Ascending aorta (tissue), 2 donors: ENCODE data around the gene NOD2. TPM values are rescaled to one million over a fixed set of nuclear protein-coding genes. Genes with fewer than 3 reads are reported as not detected.

Experiments used
- DNase-seq, 2 donors: peaks; one replicate each; pipeline ENCODE4 v3.0.0-alpha.2; 2019; ENCODE audit warnings: low spot score in 2 of 2
- H3K27ac ChIP-seq, 2 donors: fragments of 200-600 bp; sonication (generic); one replicate each; pipeline ENCODE4 v1.5.1; 2016 to 2017; ENCODE audit warnings: mild to moderate bottlenecking in 1 of 2
- H3K27me3 ChIP-seq: fragments of 200-600 bp; sonication (generic); one replicate; pipeline ENCODE4 v1.5.1; 2017
- H3K36me3 ChIP-seq, 2 donors: fragments of 200-600 bp; sonication (generic); one replicate each; pipeline ENCODE4 v1.5.1; 2016
- H3K4me1 ChIP-seq, 2 donors: fragments of 200-600 bp; sonication (generic); one replicate each; pipeline ENCODE4 v1.5.1; 2016 to 2017; ENCODE audit warnings: mild to moderate bottlenecking in 1 of 2
- H3K4me3 ChIP-seq, 2 donors: fragments of 200-600 bp; sonication (generic); one replicate each; pipeline ENCODE4 v1.5.1; 2016 to 2017; ENCODE audit warnings: mild to moderate bottlenecking in 1 of 2
- H3K9me3 ChIP-seq, 2 donors: fragments of 200-600 bp; sonication (generic); one replicate each; pipeline ENCODE4 v1.5.1; 2016
- intact Hi-C: fragments of 100-400 bp; cut with DNase I; formaldehyde crosslinking; loops from one replicate; pipeline ENCODE4 v1.15.1; 2023
- total RNA-seq: library from RNA; depleted of rRNA; stranded (reverse); fragments of >200 nt; gene quantifications from one replicate; pipeline ENCODE4 v1.1.0, GENCODE V29; 2016
- TF ChIP-seq, protein P1 (sequence below), 3 experiments: fragments of 200-600 bp in 2 of 3; fragments of 450-650 bp in 1 of 3; sonication (generic) in 2 of 3; IDR thresholded peaks; one replicate each; pipeline ENCODE4 v1.5.1; 2016 to 2019; ENCODE audit warnings: antibody characterized with exemption in 3 of 3, mild to moderate bottlenecking in 1 of 3, moderate library complexity in 1 of 3

Gene NOD2
- total RNA-seq, 1 donor from 2014 or later, result 3.8 TPM

DNA sequence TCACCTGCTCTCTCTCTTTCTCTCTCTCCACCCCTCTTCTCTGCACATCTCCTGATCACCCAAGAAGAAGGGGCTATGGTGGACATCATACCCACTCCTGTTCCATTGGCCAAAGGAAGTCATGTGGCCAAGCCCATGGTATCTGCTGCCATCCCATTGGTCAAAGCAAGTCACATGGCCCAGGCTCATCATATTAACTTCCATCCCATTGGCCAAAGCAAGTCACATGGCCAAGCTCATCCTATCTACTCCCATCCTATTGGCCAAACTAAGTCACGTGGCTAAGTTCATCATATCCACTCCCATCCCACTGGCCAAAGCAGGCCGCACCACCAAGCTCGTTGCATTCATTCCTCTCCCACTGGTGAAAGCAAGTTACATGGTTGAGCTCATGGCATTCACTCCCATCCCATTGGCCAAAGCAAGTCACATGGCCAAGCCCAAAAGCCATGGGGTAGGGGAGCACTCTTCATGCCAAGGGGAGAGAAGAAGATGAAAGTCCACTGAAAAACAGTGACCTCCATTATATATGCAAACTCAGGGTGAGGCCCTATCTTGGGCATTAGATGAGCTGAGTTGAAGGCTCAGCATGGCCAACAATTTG lies 41.5 kb upstream of the NOD2 start:
- no peaks in the 10 kb centered on the region for H3K4me1 ChIP-seq
- H3K36me3 ChIP-seq, result peaks cover 8 to 29% of the 10 kb centered on the region in 2 donors
- intact Hi-C loops, result no loop called here
- no peaks in the 10 kb centered on the region for H3K9me3 ChIP-seq
- H3K27me3 ChIP-seq, result no peaks in the 10 kb centered on the region
- H3K4me3 ChIP-seq, result no peak overlapping the region
- TF ChIP-seq, protein P1, sequence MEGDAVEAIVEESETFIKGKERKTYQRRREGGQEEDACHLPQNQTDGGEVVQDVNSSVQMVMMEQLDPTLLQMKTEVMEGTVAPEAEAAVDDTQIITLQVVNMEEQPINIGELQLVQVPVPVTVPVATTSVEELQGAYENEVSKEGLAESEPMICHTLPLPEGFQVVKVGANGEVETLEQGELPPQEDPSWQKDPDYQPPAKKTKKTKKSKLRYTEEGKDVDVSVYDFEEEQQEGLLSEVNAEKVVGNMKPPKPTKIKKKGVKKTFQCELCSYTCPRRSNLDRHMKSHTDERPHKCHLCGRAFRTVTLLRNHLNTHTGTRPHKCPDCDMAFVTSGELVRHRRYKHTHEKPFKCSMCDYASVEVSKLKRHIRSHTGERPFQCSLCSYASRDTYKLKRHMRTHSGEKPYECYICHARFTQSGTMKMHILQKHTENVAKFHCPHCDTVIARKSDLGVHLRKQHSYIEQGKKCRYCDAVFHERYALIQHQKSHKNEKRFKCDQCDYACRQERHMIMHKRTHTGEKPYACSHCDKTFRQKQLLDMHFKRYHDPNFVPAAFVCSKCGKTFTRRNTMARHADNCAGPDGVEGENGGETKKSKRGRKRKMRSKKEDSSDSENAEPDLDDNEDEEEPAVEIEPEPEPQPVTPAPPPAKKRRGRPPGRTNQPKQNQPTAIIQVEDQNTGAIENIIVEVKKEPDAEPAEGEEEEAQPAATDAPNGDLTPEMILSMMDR (IDR thresholded peaks at IDR 0.05), result no peak
- DNase-seq, result no peak
- H3K27ac ChIP-seq, result no peak overlapping the region

GRCh38 chr16:50652836-50653425 lies 40.5 kb upstream of the NOD2 start:
- intact Hi-C loops, result no loop called here
- Histone ChIP-seq H3K27me3 (no peaks in the 10 kb centered on the region), H3K4me3 (no peak overlapping the region), H3K36me3 (peaks cover 8 to 19% of the 10 kb centered on the region in 2 donors), H3K9me3 (no peaks in the 10 kb centered on the region), H3K4me1 (no peaks in the 10 kb centered on the region), H3K27ac (no peak overlapping the region)
- no peak for DNase-seq
- TF ChIP-seq, protein P1 (IDR thresholded peaks at IDR 0.05), result no peak

GRCh38 chr16:50653633-50654519 lies 39.5 kb upstream of the NOD2 start:
- no peaks in the 10 kb centered on the region for H3K4me1 ChIP-seq
- no peak overlapping the region for H3K4me3 ChIP-seq
- no peaks in the 10 kb centered on the region for H3K9me3 ChIP-seq
- intact Hi-C loops, result no loop called here
- H3K27ac ChIP-seq, result no peak overlapping the region
- H3K36me3 ChIP-seq, result peaks cover 3 to 9% of the 10 kb centered on the region in 2 donors
- TF ChIP-seq, protein P1 (IDR thresholded peaks at IDR 0.05), result no peak
- H3K27me3 ChIP-seq, result no peaks in the 10 kb centered on the region
- DNase-seq, result no peak

- peaks cover 0 to 3% of the 10 kb centered on the region in 2 donors for H3K36me3 ChIP-seq
- no peaks in the 10 kb centered on the region for H3K9me3 ChIP-seq
- no peak for DNase-seq
- no peak overlapping the region for H3K27ac ChIP-seq
- intact Hi-C loops, result no loop called here
- TF ChIP-seq, protein P1 (IDR thresholded peaks at IDR 0.05), result no peak
- no peak overlapping the region for H3K4me3 ChIP-seq
- no peaks in the 10 kb centered on the region for H3K27me3 ChIP-seq
- no peaks in the 10 kb centered on the region for H3K4me1 ChIP-seq
Measured at GRCh38 chr16:50655558-50656055, 37.8 kb upstream of the NOD2 start.

DNA sequence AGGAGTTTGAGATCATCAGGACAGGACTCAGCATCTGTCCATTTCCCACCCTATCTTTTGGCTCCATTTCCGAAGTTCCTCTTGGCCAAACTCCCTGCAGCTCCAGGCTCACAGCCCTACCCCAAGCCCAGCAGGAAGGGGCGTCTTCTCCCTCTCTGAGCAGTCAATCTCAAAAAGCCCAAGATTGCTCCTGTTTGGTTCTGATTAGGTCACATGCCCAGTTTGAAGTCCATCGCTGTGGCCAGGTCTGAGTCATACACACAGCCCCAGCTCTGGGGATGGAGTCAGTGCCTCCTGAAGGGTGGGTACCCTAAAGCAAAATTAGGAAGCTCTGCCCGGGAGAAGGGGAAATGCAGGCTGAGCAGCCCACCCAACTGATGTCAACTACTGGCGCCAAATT lies 36.2 kb upstream of the NOD2 start:
- no peak for DNase-seq
- Histone ChIP-seq H3K27ac (no peak overlapping the region), H3K9me3 (no peaks in the 10 kb centered on the region), H3K36me3 (peaks cover 0 to 2% of the 10 kb centered on the region in 2 donors), H3K4me3 (no peak overlapping the region), H3K27me3 (no peaks in the 10 kb centered on the region), H3K4me1 (peaks cover 0 to 3% of the 10 kb centered on the region in 2 donors)
- intact Hi-C loops, result no loop called here
- TF ChIP-seq, protein P1 (IDR thresholded peaks at IDR 0.05), result no peak
